Activated naive CD4-positive, alpha-beta T cell treated with anti-CD3 and anti-CD28 coated beads, Interleukin-2, amount 10 ng/mL, durations not matched to agents 7 days and 5 days (primary cell): ENCODE measurements around the gene CD276.

Experiments
- CTCF ChIA-PET: fragments of 350-600 bp; sonication (Branson Sonifier 250); formaldehyde crosslinking; loops from one replicate; lab custom pipeline; 2021; ENCODE audit warnings: antibody characterized with exemption; lab: Charles Lee
- DNase-seq: peaks from one replicate; pipeline ENCODE4 v3.0.0-alpha.2; 2020
- H3K27ac Mint-ChIP-seq: one replicate; pipeline ENCODE4 v1.8.0; 2021; ENCODE audit warnings: mild to moderate bottlenecking, moderate library complexity, mixed read lengths
- H3K27me3 Mint-ChIP-seq: one replicate; pipeline ENCODE4 v1.8.0; 2021; ENCODE audit warnings: mild to moderate bottlenecking, mixed read lengths
- H3K36me3 Mint-ChIP-seq: one replicate; pipeline ENCODE4 v1.8.0; 2021; ENCODE audit warnings: mixed read lengths
- H3K4me1 Mint-ChIP-seq: one replicate; pipeline ENCODE4 v1.8.0; 2021; ENCODE audit warnings: mixed read lengths
- H3K4me3 Mint-ChIP-seq: one replicate; pipeline ENCODE4 v1.8.0; 2021; ENCODE audit warnings: mild to moderate bottlenecking, moderate library complexity, mixed read lengths
- H3K9me3 Mint-ChIP-seq: one replicate; pipeline ENCODE4 v1.8.0; 2021; ENCODE audit warnings: mixed read lengths

CD276 gene

DNA sequence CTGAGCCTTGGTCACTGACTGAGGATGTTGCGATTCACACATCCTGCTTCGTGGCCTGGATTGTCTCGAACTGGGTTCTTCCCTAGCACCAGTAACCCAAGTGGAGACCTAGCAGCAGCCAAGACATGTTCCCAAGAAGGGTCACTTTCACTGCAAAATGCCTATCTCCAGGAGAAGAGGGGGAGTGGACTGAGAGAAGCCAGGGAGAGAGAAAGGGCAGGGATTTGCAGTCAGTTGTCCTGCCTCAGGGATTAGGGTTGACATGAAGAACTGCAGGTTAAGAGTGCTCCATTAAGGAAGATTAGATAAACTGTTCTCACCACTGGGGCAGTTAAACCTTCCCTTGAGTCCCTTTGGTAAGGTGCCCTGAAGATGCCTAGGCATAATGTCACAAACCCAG is 5.7 kb upstream of the CD276 start:
- CTCF ChIA-PET: interaction anchor here (1.3 to 4.8 kb wide), 8 partner anchors 8 to 318 kb away, joined by 3 to 50 read pairs (median 21); no protein-coding TSS in a partner anchor
- Mint-ChIP-seq H3K27me3 (peaks cover 44% of the 10 kb centered on the region), H3K36me3 (no peaks in the 10 kb centered on the region), H3K4me3 (no peak overlapping the region), H3K9me3 (no peaks in the 10 kb centered on the region), H3K4me1 (peaks cover 2% of the 10 kb centered on the region), H3K27ac (no peak overlapping the region)
- no peak for DNase-seq

- Mint-ChIP-seq H3K27ac (no peak overlapping the region), H3K4me3 (no peak overlapping the region), H3K4me1 (peaks cover 4% of the 10 kb centered on the region), H3K36me3 (no peaks in the 10 kb centered on the region), H3K27me3 (peaks cover 46% of the 10 kb centered on the region), H3K9me3 (no peaks in the 10 kb centered on the region)
- no peak for DNase-seq
- CTCF ChIA-PET: interaction anchor here (2.7 to 4.8 kb wide), 4 partner anchors 12 to 43 kb away, joined by 15 to 50 read pairs (median 30); no protein-coding TSS in a partner anchor
Observed at GRCh38 chr15:73679180-73679579, 5.0 kb upstream of the CD276 start.

- peaks cover 4% of the 10 kb centered on the region for H3K4me1 Mint-ChIP-seq
- DNase-seq: no peak
- H3K27ac Mint-ChIP-seq: no peak overlapping the region
- no peaks in the 10 kb centered on the region for H3K36me3 Mint-ChIP-seq
- H3K27me3 Mint-ChIP-seq: peaks cover 51% of the 10 kb centered on the region
- no peak overlapping the region for H3K4me3 Mint-ChIP-seq
- no peaks in the 10 kb centered on the region for H3K9me3 Mint-ChIP-seq
- CTCF ChIA-PET: interaction anchor here (1.1 to 4.8 kb wide), 2 partner anchors 15 to 25 kb away, joined by 3 to 34 read pairs; no protein-coding TSS in a partner anchor
Observed at GRCh38 chr15:73679964-73680363, 4.2 kb upstream of the CD276 start.

GRCh38 chr15:73680549-73680948 is 3.6 kb upstream of the CD276 start:
- peaks cover 6% of the 10 kb centered on the region for H3K4me1 Mint-ChIP-seq
- no peak overlapping the region for H3K27ac Mint-ChIP-seq
- CTCF ChIA-PET: interaction anchor here (1.1 to 4.8 kb wide), 3 partner anchors 14 to 44 kb away, joined by 3 to 34 read pairs (median 5); no protein-coding TSS in a partner anchor
- H3K36me3 Mint-ChIP-seq: no peaks in the 10 kb centered on the region
- no peak for DNase-seq
- H3K27me3 Mint-ChIP-seq: peaks cover 57% of the 10 kb centered on the region
- H3K4me3 Mint-ChIP-seq: no peak overlapping the region
- H3K9me3 Mint-ChIP-seq: no peaks in the 10 kb centered on the region

GRCh38 chr15:73681063-73681462 is 3.1 kb upstream of the CD276 start:
- H3K9me3 Mint-ChIP-seq: no peaks in the 10 kb centered on the region
- H3K27ac Mint-ChIP-seq: no peak overlapping the region
- CTCF ChIA-PET: interaction anchor here (1.1 kb wide), 2 partner anchors 14 to 44 kb away, joined by 3 to 5 read pairs; no protein-coding TSS in a partner anchor

GRCh38 chr15:73681856-73682599 is 2.2 kb upstream of the CD276 start:
- Mint-ChIP-seq H3K27ac (no peak overlapping the region), H3K36me3 (no peaks in the 10 kb centered on the region), H3K4me1 (peaks cover 6% of the 10 kb centered on the region), H3K27me3 (peaks cover 72% of the 10 kb centered on the region), H3K4me3 (no peak overlapping the region), H3K9me3 (no peaks in the 10 kb centered on the region)
- no peak for DNase-seq
- CTCF ChIA-PET: interaction anchor here (0.6 to 1.3 kb wide), 4 partner anchors 19 to 72 kb away, joined by 3 read pairs; no protein-coding TSS in a partner anchor

More at GRCh38 chr15:73681063-73681462, 3.1 kb upstream of the CD276 start:
- H3K4me3 Mint-ChIP-seq: no peak overlapping the region
- peaks cover 62% of the 10 kb centered on the region for H3K27me3 Mint-ChIP-seq
- no peaks in the 10 kb centered on the region for H3K36me3 Mint-ChIP-seq
- no peak for DNase-seq
- H3K4me1 Mint-ChIP-seq: peaks cover 6% of the 10 kb centered on the region

DNA sequence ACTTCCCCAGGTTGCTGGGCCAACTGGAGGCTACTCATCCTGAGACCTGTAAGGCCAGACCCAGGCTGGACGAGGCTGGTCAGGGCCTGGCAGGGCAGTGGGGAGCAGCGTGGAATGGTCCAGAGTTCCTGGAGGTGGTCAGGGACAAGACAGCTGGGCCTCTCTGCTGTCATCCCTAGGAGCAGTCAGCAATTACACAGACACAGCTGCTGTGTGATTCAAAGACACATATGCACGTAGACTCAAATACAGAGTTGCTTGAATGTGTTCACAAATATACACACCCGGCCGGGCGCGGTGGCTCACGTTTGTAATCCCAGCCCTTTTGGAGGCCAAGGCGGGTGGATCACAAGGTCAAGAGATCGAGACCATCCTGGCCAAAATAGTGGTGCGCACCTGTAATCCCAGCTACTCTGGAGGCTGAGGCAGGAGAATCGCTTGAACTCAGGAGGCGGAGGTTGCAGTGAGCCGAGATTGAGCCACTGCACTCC is 1.5 kb upstream of the CD276 start:
- no peak for DNase-seq
- H3K36me3 Mint-ChIP-seq: no peaks in the 10 kb centered on the region
- H3K27me3 Mint-ChIP-seq: peaks cover 78% of the 10 kb centered on the region
- no peak overlapping the region for H3K4me3 Mint-ChIP-seq
- no peaks in the 10 kb centered on the region for H3K9me3 Mint-ChIP-seq
- H3K4me1 Mint-ChIP-seq: peaks cover 6% of the 10 kb centered on the region
- CTCF ChIA-PET: interaction anchor here (0.6 to 1.3 kb wide), 5 partner anchors 16 to 73 kb away, joined by 3 to 4 read pairs (median 3); no protein-coding TSS in a partner anchor
- H3K27ac Mint-ChIP-seq: no peak overlapping the region

DNA sequence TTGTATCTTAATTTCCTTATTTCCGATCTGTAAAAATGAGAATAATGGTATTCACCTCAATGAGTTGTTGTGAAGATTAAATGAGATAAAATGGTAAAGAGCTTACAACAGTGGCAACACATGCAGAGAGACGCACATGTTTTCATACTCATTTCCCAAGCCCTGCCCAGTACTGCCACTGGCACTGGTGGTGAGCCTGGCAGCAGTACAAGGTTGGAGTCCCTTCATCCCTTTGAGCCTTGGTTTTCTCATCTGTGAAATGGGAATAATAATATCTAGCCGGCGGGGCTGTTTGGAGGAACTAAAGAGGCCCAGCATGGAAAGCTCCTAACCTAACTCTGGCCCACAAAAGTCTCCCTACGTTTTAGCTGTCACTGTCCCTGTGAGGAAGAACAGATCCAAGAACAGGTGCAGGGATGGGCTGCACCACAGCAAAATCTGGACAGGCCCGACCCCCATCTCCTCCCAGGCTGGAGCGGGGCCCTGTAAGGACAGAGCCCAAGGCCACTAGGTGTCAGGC is 866 bp upstream of the CD276 start:
- peaks cover 84% of the 10 kb centered on the region for H3K27me3 Mint-ChIP-seq
- CTCF ChIA-PET: interaction anchor here (0.7 to 1.3 kb wide), 7 partner anchors 10 to 48 kb away, joined by 3 to 5 read pairs (median 3); no protein-coding TSS in a partner anchor
- no peak overlapping the region for H3K27ac Mint-ChIP-seq
- H3K36me3 Mint-ChIP-seq: no peaks in the 10 kb centered on the region
- H3K4me3 Mint-ChIP-seq: no peak overlapping the region
- H3K4me1 Mint-ChIP-seq: peaks cover 6% of the 10 kb centered on the region
- DNase-seq: no peak
- no peaks in the 10 kb centered on the region for H3K9me3 Mint-ChIP-seq

DNA sequence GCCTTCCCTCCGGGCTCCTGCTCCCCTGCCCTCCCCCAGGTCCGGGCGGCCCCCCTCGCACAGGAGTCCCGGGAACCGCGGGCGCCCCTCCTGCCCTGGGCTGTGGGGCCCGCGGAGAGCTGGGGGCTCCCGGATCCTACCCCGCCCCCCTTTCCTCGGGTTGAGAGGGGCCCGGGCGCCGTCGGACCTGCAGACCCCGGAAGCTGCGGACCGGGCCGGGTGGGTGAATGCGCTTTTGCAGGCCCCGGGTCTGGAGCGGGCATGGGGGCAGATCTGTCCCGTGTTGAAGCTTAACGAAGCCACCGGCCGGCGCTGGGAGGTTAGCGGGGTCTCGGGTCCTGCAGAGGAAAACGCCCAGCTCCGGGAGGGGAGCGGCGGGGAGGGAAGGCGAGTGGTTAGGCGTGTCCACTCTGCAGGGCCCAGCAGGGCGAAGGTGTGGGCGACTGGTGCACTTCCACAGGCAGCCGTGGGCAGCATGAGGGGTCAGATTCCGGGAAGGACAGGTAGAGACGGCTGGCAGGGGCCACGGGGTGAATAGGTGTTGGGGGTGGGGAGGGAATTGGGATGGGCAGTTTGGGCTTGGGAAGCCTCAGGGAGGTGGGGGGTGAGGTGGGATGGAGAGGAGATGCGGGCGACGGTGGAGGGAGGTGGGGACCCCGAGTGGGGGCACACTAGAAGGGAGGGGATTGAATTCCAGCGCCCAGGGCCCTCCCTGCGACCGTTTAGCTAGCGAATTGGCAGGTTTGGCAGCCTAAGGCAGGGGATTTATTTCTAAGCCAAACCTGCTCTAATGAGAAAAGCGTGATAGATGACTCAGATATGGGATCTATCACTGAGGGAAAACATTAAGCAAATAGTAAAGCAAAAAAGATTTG is 635 bp downstream of the CD276 start:
- DNase-seq: no peak
- Mint-ChIP-seq H3K9me3 (no peaks in the 10 kb centered on the region), H3K27me3 (peaks cover 81% of the 10 kb centered on the region), H3K4me3 (no peak overlapping the region), H3K36me3 (no peaks in the 10 kb centered on the region), H3K27ac (no peak overlapping the region), H3K4me1 (peaks cover 4% of the 10 kb centered on the region)
- CTCF ChIA-PET: interaction anchor here (2.5 to 3.5 kb wide), 2 partner anchors 7 to 49 kb away, joined by 9 to 24 read pairs; no protein-coding TSS in a partner anchor

DNA sequence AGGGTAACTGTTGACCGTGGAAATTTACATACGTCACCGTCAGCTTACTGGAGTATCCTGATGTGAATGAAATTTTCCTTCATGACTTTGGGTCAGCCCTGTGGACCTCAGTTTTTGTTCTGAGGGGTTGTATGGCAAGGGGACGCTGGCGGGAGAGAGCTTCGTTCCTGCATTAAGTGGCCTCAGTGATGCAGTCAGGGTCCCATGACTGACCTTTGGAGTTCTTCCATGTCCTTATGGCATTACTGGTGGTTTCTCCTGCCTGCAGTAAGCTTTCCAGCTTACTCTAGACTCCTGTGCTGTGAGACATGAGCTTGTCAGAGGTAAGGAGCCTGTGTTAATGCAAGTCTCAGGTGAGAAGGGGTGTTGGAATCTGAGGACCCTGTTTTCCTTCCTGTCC is 1.8 kb downstream of the CD276 start:
- peaks cover 4% of the 10 kb centered on the region for H3K4me1 Mint-ChIP-seq
- no peak overlapping the region for H3K27ac Mint-ChIP-seq
- no peak overlapping the region for H3K4me3 Mint-ChIP-seq
- H3K27me3 Mint-ChIP-seq: peaks cover 77% of the 10 kb centered on the region
- no peaks in the 10 kb centered on the region for H3K9me3 Mint-ChIP-seq
- CTCF ChIA-PET: interaction anchor here (1.6 to 3.5 kb wide), 3 partner anchors 8 to 50 kb away, joined by 5 to 24 read pairs (median 9); no protein-coding TSS in a partner anchor
- DNase-seq: no peak
- no peaks in the 10 kb centered on the region for H3K36me3 Mint-ChIP-seq

- peaks cover 70% of the 10 kb centered on the region for H3K27me3 Mint-ChIP-seq
- H3K4me1 Mint-ChIP-seq: peaks cover 4% of the 10 kb centered on the region
- no peak overlapping the region for H3K27ac Mint-ChIP-seq
- CTCF ChIA-PET: interaction anchor here (1.5 to 3.5 kb wide), 3 partner anchors 9 to 52 kb away, joined by 5 to 24 read pairs (median 5); no protein-coding TSS in a partner anchor
- no peak overlapping the region for H3K4me3 Mint-ChIP-seq
- H3K9me3 Mint-ChIP-seq: no peaks in the 10 kb centered on the region
- no peak for DNase-seq
- no peaks in the 10 kb centered on the region for H3K36me3 Mint-ChIP-seq
Observed at GRCh38 chr15:73686781-73687256, 2.6 kb downstream of the CD276 start.

GRCh38 chr15:73687351-73687750 is 3.2 kb downstream of the CD276 start:
- H3K27ac Mint-ChIP-seq: no peak overlapping the region
- peaks cover 64% of the 10 kb centered on the region for H3K27me3 Mint-ChIP-seq
- CTCF ChIA-PET: interaction anchor here (0.6 to 3.5 kb wide), 5 partner anchors 10 to 1147 kb away, joined by 3 to 24 read pairs (median 5); no protein-coding TSS in a partner anchor
- DNase-seq: no peak
- no peaks in the 10 kb centered on the region for H3K9me3 Mint-ChIP-seq
- no peaks in the 10 kb centered on the region for H3K36me3 Mint-ChIP-seq
- peaks cover 4% of the 10 kb centered on the region for H3K4me1 Mint-ChIP-seq
- no peak overlapping the region for H3K4me3 Mint-ChIP-seq

DNA sequence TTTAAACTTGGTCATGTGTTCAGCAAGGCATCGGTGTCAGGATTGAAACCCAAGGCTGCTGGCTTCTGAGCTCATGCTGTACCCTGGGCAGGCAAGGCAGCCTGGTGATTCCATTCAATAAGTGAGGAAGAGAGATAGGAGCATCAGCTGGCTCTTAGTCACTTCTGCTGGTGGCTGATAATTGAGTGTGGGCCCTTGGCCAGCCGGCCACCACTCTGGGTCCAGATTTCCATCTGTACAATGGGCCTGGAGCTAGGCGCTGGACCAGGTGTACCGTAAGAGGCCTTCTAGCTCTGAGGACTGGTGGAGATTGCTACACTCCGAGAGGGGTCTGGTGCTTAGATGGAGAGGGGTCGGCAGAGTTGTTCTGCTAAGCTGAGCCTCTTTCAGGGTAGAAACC is 4.3 kb downstream of the CD276 start:
- Mint-ChIP-seq H3K27me3 (peaks cover 63% of the 10 kb centered on the region), H3K9me3 (no peaks in the 10 kb centered on the region), H3K27ac (no peak overlapping the region)

More for the DNA sequence above, 4.3 kb downstream of the CD276 start:
- H3K4me1 Mint-ChIP-seq: peaks cover 4% of the 10 kb centered on the region
- DNase-seq: no peak
- H3K36me3 Mint-ChIP-seq: no peaks in the 10 kb centered on the region
- CTCF ChIA-PET: interaction anchor here (1.9 to 3.5 kb wide), 2 partner anchors 11 to 52 kb away, joined by 8 to 24 read pairs; no protein-coding TSS in a partner anchor
- no peak overlapping the region for H3K4me3 Mint-ChIP-seq
